ENCODE data around the gene GNAI2.

GNAI2 gene

DNA sequence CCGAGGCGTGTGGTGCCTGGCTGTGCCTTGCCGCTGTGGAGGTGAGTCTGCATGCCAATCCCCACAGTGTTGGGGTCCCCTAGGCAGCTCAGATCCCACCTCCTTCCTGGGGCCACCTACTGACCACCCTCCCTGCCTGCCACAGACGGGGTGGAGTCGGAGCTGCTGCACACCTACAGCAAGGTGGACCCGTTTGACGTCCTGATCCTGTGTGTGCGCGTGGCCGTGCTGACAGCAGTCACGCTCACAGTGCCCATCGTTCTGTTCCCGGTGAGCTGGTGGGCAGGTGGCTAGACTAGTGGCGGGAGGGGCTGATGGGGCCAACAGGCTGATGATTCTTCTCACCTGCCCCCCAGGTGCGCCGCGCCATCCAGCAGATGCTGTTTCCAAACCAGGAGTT, 17.6 kb upstream of the GNAI2 start:
- no peak overlapping the region for H3K4me3 ChIP-seq (ENCODE audit: low read depth, low read length)
- TF ChIP-seq CTCF (IDR thresholded peaks at IDR 0.05; ENCODE audit: control insufficient read depth, extremely low read depth, insufficient read depth), result no peak
- no peak for DNase-seq (ENCODE audit: low read depth)

GRCh38 chr3:50219285-50219684, 16.7 kb upstream of the GNAI2 start:
- no peak overlapping the region for H3K4me3 ChIP-seq (ENCODE audit: low read depth, low read length)
- no peak for DNase-seq (ENCODE audit: low read depth)
- no peak for TF ChIP-seq CTCF (IDR thresholded peaks at IDR 0.05; ENCODE audit: control insufficient read depth, extremely low read depth, insufficient read depth)

DNA sequence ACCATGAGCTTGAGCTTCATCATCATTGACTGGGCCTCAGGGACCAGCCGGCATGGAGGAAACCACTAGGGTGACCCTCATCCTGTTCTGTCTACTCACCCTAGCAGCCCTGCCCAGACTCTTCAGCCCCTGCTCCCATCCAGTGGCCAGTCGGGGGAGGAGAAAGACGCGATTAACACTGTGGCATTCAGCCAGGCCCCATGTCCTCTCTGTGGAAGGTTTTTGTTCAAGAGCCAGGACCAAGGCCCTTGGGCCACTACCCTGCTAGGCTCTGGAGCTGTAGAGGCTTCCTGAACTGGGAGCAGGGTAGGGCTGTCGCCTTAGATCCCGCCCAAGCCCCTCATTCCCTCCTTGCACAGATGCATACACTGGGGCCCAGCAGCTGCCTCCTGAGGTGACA, 15.9 kb upstream of the GNAI2 start:
- DNase-seq (ENCODE audit: low read depth), result no peak
- no peak for TF ChIP-seq CTCF (IDR thresholded peaks at IDR 0.05; ENCODE audit: control insufficient read depth, extremely low read depth, insufficient read depth)
- no peak overlapping the region for H3K4me3 ChIP-seq (ENCODE audit: low read depth, low read length)

- no peak for DNase-seq (ENCODE audit: low read depth)
- no peak overlapping the region for H3K4me3 ChIP-seq (ENCODE audit: low read depth, low read length)
- TF ChIP-seq CTCF (IDR thresholded peaks at IDR 0.05; ENCODE audit: control insufficient read depth, extremely low read depth, insufficient read depth), result no peak
Observed at GRCh38 chr3:50221051-50221410, 15.0 kb upstream of the GNAI2 start.

DNA sequence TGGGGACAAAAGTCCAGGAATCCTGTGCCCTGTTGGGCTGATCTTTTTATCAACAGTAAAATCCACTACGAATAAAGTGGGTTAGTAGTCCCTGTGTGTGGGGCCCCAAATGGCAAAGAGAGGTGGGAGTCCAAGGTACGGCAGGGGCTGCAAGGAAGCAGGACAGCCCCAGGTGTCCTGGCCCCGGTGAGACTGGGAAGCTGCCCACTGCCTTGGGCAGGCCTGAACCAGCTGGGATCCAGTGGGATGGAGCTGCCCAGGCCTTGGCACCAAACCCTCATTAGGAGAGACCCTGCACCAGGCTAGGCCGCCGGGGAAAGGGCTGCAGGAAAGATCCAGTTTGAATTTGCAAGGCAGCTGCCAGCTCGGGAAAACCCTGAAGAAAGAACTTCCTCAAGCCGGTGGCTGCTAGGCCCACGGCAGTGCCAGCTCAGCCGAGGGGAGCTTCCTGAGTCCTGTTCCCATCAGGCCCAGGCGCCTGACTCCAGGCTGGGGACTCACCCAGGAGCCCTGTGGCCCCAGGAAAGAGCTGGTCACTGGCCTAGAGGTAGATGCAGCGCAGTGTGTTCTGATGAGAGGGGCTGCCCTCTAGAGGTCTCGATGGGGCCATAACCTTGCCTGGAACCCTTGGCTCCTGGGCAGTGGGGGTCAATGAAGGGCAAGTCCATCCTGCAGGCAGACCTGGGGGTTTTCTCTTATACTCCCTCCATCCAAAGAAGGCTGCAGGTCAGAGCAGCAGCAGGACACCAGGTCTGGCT, 14.4 kb upstream of the GNAI2 start:
- no peak overlapping the region for H3K4me3 ChIP-seq (ENCODE audit: low read depth, low read length)
- DNase-seq (ENCODE audit: low read depth), result no peak
- TF ChIP-seq CTCF (IDR thresholded peaks at IDR 0.05; ENCODE audit: control insufficient read depth, extremely low read depth, insufficient read depth), result no peak

GRCh38 chr3:50222169-50222528, 13.9 kb upstream of the GNAI2 start:
- no peak for TF ChIP-seq CTCF (IDR thresholded peaks at IDR 0.05; ENCODE audit: control insufficient read depth, extremely low read depth, insufficient read depth)
- H3K4me3 ChIP-seq (ENCODE audit: low read depth, low read length), result no peak overlapping the region
- no peak for DNase-seq (ENCODE audit: low read depth)

- TF ChIP-seq CTCF (IDR thresholded peaks at IDR 0.05; ENCODE audit: control insufficient read depth, extremely low read depth, insufficient read depth), result no peak
- no peak overlapping the region for H3K4me3 ChIP-seq (ENCODE audit: low read depth, low read length)
- no peak for DNase-seq (ENCODE audit: low read depth)
Observed at GRCh38 chr3:50224639-50225038, 11.4 kb upstream of the GNAI2 start.
